ENCODE data around the gene CINP.

Gene CINP

DNA sequence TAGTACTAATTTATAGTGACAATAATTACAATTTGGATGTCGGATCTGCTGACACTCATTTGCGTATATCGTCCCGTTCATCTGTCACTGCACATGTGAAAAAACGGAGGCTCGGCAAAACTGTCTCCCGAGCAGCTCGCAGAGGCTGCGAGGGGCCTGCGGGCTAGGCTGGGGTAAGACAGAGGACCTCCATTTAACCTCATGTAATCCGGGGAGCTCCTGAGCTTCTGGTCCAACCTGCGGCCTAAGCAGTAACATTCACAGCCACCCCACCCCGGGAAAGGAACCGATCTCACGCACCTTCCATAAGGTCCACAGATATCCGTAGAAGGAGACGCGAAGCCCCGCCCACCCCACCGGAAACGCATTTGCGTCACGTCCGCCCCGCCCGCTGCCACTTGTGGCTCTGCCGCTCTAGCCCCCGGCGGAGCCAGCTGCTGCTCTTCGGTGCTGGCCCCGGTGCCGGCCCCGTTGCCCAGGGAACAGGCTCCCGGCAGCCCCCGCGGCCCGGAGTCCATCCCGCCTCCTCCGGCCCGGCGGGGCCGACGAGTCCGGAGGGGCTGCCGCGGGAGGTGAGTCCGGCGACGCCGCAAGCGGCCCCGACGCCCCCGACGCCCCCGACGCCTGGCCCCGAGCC is at the start of gene CINP, which contains the start of gene TECPR2:
Gene CINP, minus strand, starts transcription at position 346 of the 637 bp plus-strand sequence. Its CDS starts 39 bp downstream, at position 307.
Gene TECPR2, plus strand, starts transcription at position 397 of the 637 bp plus-strand sequence. CDS start 13,781 bp downstream, outside the sequence.
- DNase-seq = peak; percentile 95 to 97

DNA sequence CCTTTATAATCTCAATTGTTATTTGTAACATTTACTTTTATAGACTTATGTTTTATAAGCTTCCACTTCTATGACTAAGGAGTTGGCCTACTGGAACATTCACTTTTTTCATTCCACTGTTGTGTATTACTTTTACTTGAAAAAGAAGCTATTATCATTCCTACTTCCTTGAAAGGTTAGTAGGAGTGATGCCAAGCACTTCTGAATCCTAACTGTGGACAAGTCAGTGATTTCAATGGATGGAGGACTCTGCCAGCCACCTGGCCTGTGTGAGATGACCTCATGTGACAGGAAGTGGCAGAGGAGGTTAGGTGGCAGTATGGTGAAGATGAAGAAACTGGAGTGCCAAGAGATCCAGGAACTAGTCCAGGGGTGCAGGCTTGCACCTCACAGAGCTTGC is 46.0 kb upstream of the CINP start:
- no peak for DNase-seq

DNA sequence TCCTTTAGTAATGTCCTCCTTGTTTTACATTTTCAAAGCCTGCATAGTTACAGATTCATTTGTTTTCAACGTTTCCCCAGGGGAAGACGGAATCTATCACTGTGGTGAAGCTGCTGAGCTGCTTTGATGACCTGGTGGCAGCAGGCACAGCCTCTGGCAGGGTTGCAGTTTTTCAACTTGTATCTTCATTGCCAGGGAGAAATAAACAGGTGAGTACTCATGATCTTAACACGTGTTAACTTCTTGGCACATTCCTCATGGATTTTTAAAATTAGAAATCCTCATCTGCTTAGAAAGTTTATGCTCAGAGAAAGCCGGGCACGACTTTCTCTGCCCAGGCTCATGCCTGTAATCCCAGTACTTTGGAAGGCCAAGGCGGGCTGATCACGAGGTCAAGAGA is 44.6 kb upstream of the CINP start:
- DNase-seq = no peak

DNA sequence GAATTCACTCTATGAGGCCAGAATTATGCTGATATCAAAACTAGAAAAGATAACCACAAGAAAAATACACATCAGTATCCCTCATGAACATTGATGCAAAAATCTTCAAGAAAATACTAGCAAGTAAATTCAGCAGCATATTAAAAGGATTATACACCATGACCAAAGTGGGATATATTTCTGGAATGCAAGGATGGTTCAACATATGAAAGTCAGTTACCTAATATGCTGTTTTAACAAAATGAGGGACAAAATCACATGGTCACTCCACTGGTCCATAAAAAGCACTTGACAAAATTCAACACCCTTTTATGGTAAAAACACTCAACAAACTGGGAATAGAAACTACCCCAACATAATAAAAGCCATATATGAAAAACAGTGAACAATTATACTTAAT is 40.3 kb upstream of the CINP start:
- no peak for DNase-seq

DNA sequence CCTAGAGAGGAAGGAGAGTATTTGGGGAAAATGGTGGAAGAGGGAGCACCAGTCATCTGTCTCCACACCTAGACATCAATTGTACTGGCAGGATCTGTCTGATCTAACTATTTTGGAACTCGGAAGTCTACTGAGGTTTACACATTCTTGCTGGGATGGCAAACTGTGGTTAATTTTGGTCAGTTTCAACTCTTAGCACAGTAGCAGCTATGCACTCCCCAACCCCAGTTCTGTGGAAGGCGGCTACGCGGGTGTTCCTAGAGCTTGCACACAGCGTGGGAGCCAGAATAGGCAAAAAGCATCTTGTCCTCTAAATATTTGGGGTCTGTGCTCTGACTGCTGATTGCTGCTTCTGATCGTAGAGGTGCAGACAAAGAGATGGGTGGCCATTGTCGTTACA is 33.8 kb upstream of the CINP start:
- no peak for DNase-seq

DNA sequence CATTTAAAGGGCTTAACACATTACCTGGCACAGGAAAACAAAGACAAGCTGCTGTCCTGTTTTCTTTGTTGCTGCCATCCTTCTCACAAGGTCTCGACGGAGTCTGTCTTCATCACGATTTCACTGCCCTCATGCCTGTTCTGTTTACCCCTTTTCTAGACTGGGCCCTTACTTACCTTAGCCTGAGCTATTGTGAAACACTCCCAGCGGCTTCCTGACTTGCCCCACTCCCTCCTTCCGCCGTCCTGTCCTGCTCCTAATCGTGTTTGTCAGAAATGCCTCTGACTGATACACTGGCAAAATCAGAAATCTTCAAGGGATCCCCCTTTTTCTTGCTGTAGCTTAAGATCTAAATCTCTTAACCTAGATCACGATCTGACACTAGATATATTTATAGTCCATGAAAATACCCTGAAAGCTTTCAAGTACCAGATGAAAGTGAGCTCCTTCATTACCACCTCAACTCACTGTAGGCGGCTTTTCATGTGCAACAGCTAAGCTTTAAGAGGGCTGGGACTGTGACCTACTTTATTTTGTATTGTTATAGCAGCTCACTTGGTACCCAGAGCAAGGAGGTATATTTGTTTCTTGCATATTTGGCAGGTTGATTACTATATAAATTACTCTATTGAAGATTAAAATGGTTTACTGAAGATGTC is 32.2 kb upstream of the CINP start:
- DNase-seq = no peak

DNA sequence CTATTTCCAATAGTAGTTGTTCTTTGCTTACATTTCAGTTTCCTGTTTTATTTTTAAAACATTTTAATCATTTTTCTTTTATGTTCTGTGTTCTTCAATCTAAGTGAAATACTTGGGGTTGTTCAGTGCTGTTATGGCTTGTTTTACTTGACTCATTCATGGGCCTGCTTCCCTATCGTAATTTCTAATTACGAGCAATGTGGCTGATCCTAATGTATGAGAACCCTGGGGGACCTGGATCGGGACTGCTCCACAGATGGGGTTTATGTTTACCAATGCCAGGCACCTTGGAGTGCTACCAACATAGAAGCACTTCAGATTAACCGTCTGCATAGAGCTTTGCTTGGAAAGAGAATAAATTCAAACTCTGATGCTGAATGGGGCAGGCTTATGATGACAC is 29.8 kb upstream of the CINP start:
- DNase-seq = no peak

DNA sequence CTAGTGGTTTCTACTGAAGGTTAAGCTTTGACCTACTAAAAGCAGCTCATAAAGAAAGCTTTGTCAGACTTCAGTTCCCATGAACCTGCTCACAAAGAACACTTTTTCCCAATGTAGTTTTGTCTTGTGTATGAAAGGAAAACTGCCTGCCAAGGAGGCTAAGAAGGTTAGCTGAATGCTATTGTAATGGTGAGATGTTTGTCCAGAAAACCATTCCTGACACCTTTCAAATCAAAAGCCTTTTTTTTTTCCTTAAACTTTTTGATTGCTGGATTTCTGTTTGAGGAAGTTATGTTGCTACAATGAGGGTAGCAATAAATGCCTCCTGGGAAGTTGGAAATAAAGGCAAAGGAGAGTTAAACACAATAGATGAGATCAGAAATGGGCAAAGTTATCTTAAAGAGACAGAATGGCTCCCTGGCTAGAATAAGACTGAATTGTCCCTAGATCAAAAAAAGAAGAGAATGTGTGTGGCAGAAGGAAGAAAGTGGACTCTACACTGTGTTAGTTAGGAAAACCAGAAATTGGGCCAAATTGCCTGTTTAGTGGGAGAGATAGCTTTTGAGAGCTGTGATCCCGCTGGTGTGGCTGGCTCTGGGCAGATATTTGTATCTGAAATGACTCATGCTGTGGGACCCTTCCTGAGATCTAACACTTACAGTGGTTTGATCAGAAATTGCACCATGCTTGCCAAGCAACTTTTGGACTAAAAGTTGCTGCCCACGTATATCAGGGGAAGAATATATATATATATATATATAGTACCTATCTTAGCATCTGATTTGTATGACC is 27.6 kb upstream of the CINP start:
- peak in 1 of 2 donors; percentile 34 for DNase-seq

DNA sequence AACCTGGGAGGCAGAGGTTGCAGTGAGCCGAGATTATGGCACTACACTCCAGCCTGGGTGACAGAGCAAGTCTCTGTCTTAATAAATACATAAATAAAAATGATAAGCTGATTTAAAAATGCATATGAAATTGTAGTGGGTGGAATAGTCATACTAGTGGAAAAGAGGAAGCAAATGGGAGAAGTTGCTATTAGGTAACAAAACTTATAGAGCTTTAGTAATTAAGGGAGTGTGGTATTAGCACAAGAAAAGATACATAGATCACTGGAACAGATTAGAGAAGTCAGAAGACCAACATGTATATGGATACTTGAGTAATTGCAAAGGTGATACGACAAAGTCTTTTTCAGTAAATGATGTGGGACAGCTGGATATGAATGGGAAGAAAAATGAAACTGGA is 26.6 kb upstream of the CINP start:
- DNase-seq = no peak

DNA sequence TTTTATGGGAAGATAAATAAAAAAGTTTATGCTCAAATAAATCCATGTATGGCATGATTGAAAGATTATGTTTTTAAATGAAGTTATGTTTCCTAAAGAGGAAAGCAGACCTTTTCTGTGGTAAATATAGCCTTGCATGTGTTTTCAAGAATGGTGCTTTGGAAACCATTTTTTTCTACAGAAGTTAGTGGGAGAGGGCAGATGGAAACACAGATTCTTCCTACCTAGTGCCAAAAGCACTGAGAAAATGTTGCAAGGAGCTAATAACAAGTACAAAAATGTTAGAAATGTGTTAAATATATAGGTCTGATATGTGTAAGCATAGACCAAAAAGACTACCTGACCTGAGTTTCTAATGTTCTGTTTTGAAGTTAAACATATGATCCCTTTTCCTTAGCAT is 24.4 kb upstream of the CINP start:
- DNase-seq = no peak

DNA sequence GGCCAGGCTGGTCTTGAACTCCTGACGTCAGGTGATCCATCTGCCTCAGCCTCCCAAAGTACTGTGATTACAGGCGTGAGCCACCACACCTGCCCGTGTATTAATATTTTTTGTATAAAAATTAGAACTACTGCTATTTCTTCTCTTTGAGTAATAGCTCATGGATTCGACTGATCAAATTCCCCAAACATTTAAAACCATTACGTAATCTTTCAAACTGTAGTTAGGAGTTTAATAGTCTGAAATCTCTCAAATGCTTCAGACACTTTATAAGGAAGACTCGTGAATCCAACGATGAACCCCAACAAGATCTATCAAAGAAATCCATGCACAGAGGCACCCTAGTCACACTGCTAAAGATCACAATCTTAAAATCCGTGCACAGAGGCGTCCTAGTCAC is 16.1 kb upstream of the CINP start:
- no peak for DNase-seq

DNA sequence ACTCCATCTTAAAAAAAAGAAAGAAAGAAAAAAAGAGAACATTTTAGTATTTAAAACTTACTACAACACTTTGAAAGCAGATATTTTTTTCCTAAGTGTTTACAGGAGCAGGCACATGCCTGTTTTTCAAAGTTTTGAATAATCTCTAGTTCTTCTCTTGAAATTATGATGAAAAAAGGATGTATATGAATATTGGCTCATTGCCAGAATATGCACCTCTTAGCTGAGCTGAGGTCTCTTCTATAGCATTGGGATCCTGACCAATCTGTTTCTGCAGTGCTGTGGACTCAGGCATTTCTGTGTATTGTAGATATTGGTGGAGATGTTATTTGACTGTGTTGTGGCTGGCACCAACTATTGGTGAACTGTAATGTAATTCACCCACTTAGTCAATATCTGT is 15.0 kb upstream of the CINP start:
- DNase-seq = no peak

DNA sequence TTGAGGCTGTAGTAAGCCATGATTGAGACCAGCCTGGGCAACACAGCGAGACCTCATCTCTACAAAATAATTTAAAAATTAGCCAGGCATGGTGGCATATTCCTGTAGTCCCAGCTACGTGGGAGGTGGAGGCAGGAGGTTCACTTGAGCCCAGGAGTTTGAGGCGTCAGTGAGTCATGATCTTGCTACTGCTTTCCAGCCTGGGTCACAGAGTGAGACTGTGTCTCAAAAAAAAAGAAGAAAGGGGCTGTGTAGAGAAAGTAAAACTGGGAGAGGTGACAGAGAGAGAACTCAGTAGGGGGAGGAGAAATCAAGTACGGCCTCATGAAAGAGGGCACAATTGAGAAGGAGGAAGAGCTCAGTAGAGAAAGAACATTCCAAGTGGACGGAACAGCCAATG is 12.4 kb upstream of the CINP start:
- no peak for DNase-seq

DNA sequence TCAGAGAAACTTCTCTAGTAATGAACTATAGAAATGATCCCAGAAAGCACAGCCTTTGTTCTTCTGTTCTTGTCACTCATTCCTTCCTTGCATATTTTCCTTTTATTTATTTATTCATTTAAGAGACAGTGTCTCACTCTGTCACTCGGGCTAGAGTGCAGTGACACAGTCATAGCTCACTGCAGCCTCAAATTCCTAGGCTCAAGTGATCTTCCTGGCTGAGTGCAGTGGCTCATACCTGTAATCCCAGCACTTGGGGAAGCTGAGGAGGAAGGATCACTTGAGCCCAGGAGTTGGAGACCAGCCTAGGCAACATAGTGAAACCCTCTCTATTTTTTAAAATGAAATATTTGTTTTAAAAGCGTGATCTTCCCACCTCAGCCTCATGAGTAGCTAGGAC is 11.6 kb upstream of the CINP start:
- no peak for DNase-seq

DNA sequence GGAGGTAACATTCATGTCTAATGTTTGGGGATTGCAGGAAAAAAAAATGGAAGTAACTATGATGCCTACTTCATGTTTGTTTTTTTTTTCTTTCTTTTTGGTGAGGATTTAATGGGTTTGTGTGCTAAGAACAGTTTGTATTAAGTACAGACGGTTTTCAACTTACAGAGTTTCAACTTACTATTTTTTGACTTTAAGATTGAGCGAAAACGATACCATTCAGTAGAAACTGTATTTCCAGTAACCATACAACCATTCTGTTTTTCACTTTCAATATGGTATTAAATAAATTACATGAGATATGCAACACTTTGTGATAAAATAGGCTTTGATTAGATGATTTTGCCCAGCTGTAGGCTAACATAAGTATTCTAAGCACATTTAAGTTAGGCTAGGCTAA is 10.4 kb upstream of the CINP start:
- DNase-seq = no peak

DNA sequence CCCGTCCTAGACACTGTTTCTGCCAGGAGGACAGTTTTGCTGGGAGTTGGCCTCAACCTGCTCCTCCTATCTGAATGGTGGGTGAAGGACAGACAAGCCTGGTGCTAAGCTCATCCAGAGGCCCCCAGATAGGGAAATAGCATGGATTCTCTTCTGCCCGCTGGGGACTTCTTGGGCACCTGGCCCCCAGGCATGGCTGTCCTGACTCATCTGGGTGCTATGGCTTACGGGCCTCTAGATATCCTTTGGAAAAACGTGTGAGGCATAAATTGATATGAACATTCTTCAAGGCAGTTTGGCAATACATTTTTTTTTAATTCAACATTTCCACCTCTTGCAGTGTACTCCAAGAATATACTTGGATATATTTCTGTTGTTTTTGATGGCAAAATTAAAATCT is 8.7 kb upstream of the CINP start:
- DNase-seq = no peak

DNA sequence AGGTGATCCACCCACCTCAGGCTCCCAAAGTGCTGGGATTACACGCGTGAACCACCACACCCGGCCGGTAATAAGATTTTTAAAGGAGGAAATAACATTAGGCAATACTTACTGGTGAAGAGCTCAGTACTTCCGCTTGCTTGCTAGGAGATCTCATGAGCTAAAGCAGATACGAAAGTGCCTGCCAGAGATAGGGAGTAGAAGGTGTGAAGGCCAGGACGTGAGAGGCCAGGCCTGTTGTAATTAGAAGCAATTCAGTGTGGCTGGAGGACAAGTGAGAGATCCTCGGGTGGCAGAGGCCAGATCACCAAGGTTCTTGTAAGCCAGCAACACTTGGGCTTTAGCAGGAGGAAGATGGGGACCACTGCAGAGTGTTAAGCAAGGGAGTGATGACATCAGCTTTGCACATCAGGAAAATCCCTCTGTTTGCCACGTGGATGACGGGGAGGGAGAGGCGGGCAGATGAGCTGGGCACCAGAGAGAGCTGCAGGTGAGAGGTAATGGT is 7.7 kb upstream of the CINP start:
- no peak for DNase-seq

DNA sequence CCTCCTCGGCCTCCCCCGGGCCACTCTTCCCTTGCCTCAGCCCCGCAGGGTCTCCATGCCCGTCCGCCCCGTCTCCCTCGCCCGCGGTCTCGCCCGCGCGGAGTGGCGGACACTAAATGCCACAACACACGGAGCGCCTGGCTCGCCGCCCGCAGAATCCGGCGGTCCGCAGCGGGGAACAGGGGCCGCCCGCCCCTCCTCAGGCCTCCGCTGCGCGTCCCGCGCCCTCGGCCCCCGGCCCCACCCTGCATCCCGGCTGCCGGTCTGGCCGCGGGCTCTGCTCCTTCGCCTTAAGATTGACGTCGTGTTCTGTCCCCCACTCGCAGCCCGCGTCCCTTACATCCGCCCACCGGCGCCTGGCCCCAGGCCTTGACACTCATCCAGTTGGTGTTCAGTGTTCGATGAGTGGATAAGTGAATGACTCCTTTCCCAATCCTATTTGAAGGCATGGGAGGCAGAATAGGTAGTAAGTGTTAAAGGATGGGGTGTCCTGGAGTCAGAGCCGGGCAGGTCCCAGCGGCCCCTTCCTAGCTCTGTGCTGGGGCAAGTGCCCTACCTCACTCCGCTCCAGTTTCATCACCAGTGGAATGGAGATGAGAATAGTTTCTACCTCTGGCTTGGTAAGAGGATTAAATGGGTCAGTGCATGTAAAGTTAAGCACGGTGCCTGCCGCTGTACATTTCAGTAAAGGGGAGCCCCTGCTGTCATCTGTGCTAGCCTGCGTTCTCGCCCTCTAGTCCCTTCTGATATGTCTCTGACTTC is 673 bp upstream of the CINP start:
- DNase-seq = peak in 1 of 2 donors; percentile 51

DNA sequence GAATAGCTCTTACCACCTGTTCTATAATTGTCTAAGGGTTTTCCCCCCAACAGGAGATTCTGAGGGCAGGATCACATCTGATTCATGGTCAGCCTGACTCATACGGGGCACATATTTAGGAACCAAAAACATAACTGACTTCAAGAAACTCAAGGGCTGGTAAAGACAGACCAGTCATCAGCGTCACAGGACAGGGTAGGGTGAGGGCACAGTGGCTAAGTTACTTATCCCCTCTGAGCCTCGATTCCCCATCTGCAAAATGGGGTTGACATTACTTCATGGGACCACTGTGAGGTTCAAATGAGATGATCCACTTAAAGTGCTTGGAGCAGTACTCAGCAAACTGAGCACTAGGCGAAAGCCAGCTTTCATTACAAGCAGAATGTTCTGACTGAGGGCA is 606 bp downstream of the CINP start:
- no peak for DNase-seq

DNA sequence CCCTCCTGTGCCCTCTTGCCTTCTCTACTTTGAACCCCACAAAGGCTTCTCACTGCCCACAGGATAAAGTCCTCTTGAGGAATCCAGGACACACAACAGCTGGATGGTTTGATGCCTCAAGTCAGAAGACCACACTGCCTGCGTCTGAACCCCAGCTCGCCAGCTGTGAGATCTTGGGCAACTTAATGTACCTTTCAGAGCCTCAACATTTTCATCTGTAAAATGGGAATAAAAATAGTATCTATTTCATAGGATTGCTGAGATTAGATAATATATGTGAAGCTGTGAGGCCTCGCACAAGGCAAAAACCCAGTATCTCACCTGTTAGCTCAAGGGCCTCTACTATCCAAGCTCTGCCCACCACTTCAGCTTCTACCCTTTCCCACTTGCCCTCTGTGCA is 2.3 kb downstream of the CINP start:
- DNase-seq = no peak

DNA sequence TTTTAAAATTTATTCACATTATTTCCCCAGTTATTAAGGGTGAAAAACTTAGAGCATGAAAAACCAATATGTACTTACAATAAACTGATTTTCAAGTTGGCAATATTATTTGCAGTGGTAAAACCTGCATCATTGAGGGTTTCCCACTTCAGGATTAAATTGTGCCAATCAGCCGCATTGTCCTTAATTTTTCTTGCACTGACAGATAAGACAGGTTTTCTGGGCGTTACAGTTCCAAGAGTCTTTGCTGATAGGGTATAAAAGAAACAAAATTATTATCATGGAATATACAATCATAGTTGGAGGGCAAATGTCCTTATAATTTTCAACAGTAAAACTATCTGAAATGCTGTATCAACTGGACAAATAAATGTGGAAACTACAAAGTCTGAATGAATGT is 3.3 kb downstream of the CINP start:
- no peak for DNase-seq

DNA sequence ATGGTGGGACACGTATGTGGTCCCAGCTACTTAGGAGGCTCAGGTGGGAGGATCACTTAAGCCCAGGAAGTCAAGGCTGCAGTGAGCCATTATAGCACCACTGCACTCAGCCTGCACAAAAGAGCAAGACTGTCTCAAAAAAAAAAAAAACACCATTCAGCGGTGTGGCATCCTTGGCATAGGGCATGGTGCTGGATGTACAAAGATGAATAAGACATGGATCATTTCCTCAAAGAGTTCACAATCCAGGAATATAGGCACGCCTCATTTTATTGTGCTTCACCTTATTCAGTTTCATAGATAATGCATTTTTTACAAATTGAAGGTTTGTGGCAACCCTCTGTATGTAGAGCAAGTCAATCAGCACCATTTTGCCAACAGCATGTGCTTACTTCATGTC is 6.4 kb downstream of the CINP start:
- DNase-seq = no peak

DNA sequence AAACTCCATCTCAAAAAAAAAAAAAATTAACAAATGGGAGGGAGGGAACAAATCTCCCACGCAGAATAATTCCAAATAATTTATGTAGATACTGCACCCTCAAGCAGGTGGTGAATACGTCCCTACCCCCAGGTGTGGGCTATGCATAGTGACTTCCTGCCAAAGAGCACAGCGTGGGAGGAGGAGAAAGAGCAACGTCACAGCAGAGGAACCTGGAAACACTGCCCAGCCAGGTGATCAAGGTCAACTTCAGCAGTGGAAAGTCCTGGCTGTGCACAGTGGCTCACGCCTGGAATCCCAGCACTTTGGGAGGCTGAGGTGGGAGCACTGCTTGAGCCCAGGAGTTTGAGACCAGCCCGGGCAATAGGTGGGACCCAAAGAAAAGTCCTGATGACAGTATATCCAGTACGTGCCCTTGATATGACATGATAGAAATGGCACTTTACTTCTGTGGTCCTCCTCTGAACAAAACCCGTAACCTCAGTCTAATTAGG is 9.5 kb downstream of the CINP start:
- DNase-seq = no peak

All from hippocampal formation (tissue), 2 donors.